Sigmoid colon (tissue), 7 donors: Measurements from ENCODE around the gene IZUMO1. TPM values are rescaled to one million over a fixed set of nuclear protein-coding genes. Genes with fewer than 3 reads are reported as not detected.

ENCODE experiments used
- polyA plus RNA-seq, 3 donors: library from polyadenylated mRNA; stranded (reverse); fragments of 200-250 nt; gene quantifications; one replicate each; pipeline ENCODE4 v1.2.3, GENCODE V29; 2013
- small RNA-seq, 3 donors: library from RNA; depleted of rRNA; stranded (forward); fragments of <200 nt; gene quantifications; one replicate each; pipeline ENCODE3, GENCODE V24; 2016
- total RNA-seq, 4 donors: library from RNA; depleted of rRNA; stranded (reverse); fragments of >200 nt; gene quantifications; one replicate each; pipeline ENCODE4 v1.1.0, GENCODE V29; 2016
- donor health status: healthy with polysubstance abuse.
- donor health status: Bipolar disorder and iron deficiency.
- donor health status: healthy.

The IZUMO1 gene
- total and polyA plus RNA-seq, 7 donors = 0.15 to 1.8 TPM; not detected in 5

Small RNAs within 50 kb of the gene (small RNA-seq; reads per million reads assigned to genes)
- 0 reads per million in 3 donors for gene RNU6-317P

Other genes starting within 250 kb of the IZUMO1 start
- gene LMTK3, start 235.1 kb downstream of the IZUMO1 start, total RNA-seq = 1 to 10 TPM in 1 of 4 donors, under 1 TPM in 1, not detected in 2; 0.14 to 1.1 TPM
- gene LMTK3, start 235.1 kb downstream of the IZUMO1 start, polyA plus RNA-seq = 1 to 10 TPM in 1 of 3 donors, under 1 TPM in 1, not detected in 1; 0.23 to 1.7 TPM
- gene SULT2B1, start 194.7 kb downstream of the IZUMO1 start, total RNA-seq = under 1 TPM in 1 of 4 donors, not detected in 3; 0.82 TPM
- gene SULT2B1, start 194.7 kb downstream of the IZUMO1 start, polyA plus RNA-seq = 1 to 10 TPM; 1.2 to 2.8 (median 2.4) TPM
- not detected for gene SPACA4, start 140.2 kb downstream of the IZUMO1 start, total RNA-seq
- under 1 TPM in 1 of 3 donors, not detected in 2; 0.34 TPM for gene SPACA4, start 140.2 kb downstream of the IZUMO1 start, polyA plus RNA-seq
- not detected for gene FAM83E, start 131.8 kb downstream of the IZUMO1 start, total RNA-seq
- gene FAM83E, start 131.8 kb downstream of the IZUMO1 start, polyA plus RNA-seq = 100 to 1,000 TPM; 109 to 168 (median 125) TPM
- gene RPL18, start 127.7 kb downstream of the IZUMO1 start, total RNA-seq = 1,000 to 10,000 TPM; 2,699 to 3,791 (median 2,810) TPM
- gene RPL18, start 127.7 kb downstream of the IZUMO1 start, polyA plus RNA-seq = 1,000 to 10,000 TPM; 2,118 to 3,330 (median 2,641) TPM
- 10 to 100 TPM in 3 of 4 donors, 1 to 10 TPM in 1; 10.0 to 16.9 (median 12.8) TPM for gene SPHK2, start 127.4 kb downstream of the IZUMO1 start, total RNA-seq
- gene SPHK2, start 127.4 kb downstream of the IZUMO1 start, polyA plus RNA-seq = 10 to 100 TPM; 18.0 to 45.6 (median 33.5) TPM
- 10 to 100 TPM; 10.5 to 14.1 (median 11.9) TPM for gene DBP, start 109.5 kb downstream of the IZUMO1 start, total RNA-seq
- gene DBP, start 109.5 kb downstream of the IZUMO1 start, polyA plus RNA-seq = 10 to 100 TPM in 1 of 3 donors, 1 to 10 TPM in 2; 6.2 to 10.2 (median 9.8) TPM
- 10 to 100 TPM in 3 of 4 donors, 1 to 10 TPM in 1; 10.0 to 29.6 (median 14.7) TPM for gene CA11, start 100.7 kb downstream of the IZUMO1 start, total RNA-seq
- gene CA11, start 100.7 kb downstream of the IZUMO1 start, polyA plus RNA-seq = 10 to 100 TPM in 2 of 3 donors, 1 to 10 TPM in 1; 2.1 to 13.2 (median 11.6) TPM
- 1 to 10 TPM in 1 of 4 donors, under 1 TPM in 1, not detected in 2; 0.49 to 1.2 TPM for gene NTN5, start 73.9 kb downstream of the IZUMO1 start, total RNA-seq
- gene NTN5, start 73.9 kb downstream of the IZUMO1 start, polyA plus RNA-seq = under 1 TPM in 1 of 3 donors, not detected in 2; 0.32 TPM
- not detected for gene FUT2, start 50.9 kb downstream of the IZUMO1 start, total RNA-seq
- gene FUT2, start 50.9 kb downstream of the IZUMO1 start, polyA plus RNA-seq = 10 to 100 TPM; 37.2 to 62.7 (median 59.4) TPM
- gene MAMSTR, start 27.2 kb downstream of the IZUMO1 start, total RNA-seq = 1 to 10 TPM in 1 of 4 donors, under 1 TPM in 3; 0.82 to 1.8 (median 0.89) TPM
- gene MAMSTR, start 27.2 kb downstream of the IZUMO1 start, polyA plus RNA-seq = 1 to 10 TPM in 1 of 3 donors, under 1 TPM in 1, not detected in 1; 0.69 to 1.0 TPM
- 10 to 100 TPM in 2 of 4 donors, 1 to 10 TPM in 2; 4.9 to 11.4 (median 10.5) TPM for gene RASIP1, start 6.3 kb downstream of the IZUMO1 start, total RNA-seq
- 1 to 10 TPM in 2 of 3 donors, under 1 TPM in 1; 0.69 to 6.0 (median 5.0) TPM for gene RASIP1, start 6.3 kb downstream of the IZUMO1 start, polyA plus RNA-seq
- gene FUT1, start 5.7 kb upstream of the IZUMO1 start, total RNA-seq = under 1 TPM in 3 of 4 donors, not detected in 1; 0.41 to 0.71 (median 0.49) TPM
- gene FUT1, start 5.7 kb upstream of the IZUMO1 start, polyA plus RNA-seq = under 1 TPM in 2 of 3 donors, not detected in 1; under 0.01 to 0.80 TPM
- not detected for gene FGF21, start 8.6 kb upstream of the IZUMO1 start, total RNA-seq
- gene FGF21, start 8.6 kb upstream of the IZUMO1 start, polyA plus RNA-seq = not detected
- 10 to 100 TPM; 29.8 to 46.7 (median 32.9) TPM for gene BCAT2, start 64.1 kb upstream of the IZUMO1 start, total RNA-seq
- gene BCAT2, start 64.1 kb upstream of the IZUMO1 start, polyA plus RNA-seq = 10 to 100 TPM; 52.7 to 61.0 (median 54.1) TPM
- gene HSD17B14, start 89.6 kb upstream of the IZUMO1 start, total RNA-seq = 10 to 100 TPM; 14.1 to 20.1 (median 18.3) TPM
- 10 to 100 TPM in 1 of 3 donors, 1 to 10 TPM in 2; 4.3 to 21.0 (median 4.9) TPM for gene HSD17B14, start 89.6 kb upstream of the IZUMO1 start, polyA plus RNA-seq
- 10 to 100 TPM; 13.8 to 44.7 (median 19.5) TPM for gene PLEKHA4, start 121.7 kb upstream of the IZUMO1 start, total RNA-seq
- gene PLEKHA4, start 121.7 kb upstream of the IZUMO1 start, polyA plus RNA-seq = 10 to 100 TPM; 18.0 to 28.2 (median 21.2) TPM
- 10 to 100 TPM; 22.1 to 69.8 (median 31.2) TPM for gene PPP1R15A, start 125.5 kb upstream of the IZUMO1 start, total RNA-seq
- gene PPP1R15A, start 125.5 kb upstream of the IZUMO1 start, polyA plus RNA-seq = 10 to 100 TPM; 43.2 to 60.8 (median 55.9) TPM
- 1 to 10 TPM in 1 of 4 donors, under 1 TPM in 1, not detected in 2; 0.99 to 1.1 TPM for gene TULP2, start 151.8 kb upstream of the IZUMO1 start, total RNA-seq
- under 1 TPM in 1 of 3 donors, not detected in 2; 0.22 TPM for gene TULP2, start 151.8 kb upstream of the IZUMO1 start, polyA plus RNA-seq
- gene NUCB1, start 153.4 kb upstream of the IZUMO1 start, total RNA-seq = 100 to 1,000 TPM; 153 to 275 (median 176) TPM
- 100 to 1,000 TPM in 1 of 3 donors, 10 to 100 TPM in 2; 43.0 to 303 (median 66.7) TPM for gene NUCB1, start 153.4 kb upstream of the IZUMO1 start, polyA plus RNA-seq
- gene DHDH, start 186.8 kb upstream of the IZUMO1 start, total RNA-seq = not detected
- under 1 TPM in 1 of 3 donors, not detected in 2; 0.16 TPM for gene DHDH, start 186.8 kb upstream of the IZUMO1 start, polyA plus RNA-seq
- 10 to 100 TPM; 17.9 to 61.5 (median 30.9) TPM for gene BAX, start 208.0 kb upstream of the IZUMO1 start, total RNA-seq
- 100 to 1,000 TPM; 130 to 216 (median 198) TPM for gene BAX, start 208.0 kb upstream of the IZUMO1 start, polyA plus RNA-seq
- gene FTL, start 218.4 kb upstream of the IZUMO1 start, total RNA-seq = 1,000 to 10,000 TPM; 2,871 to 3,975 (median 3,459) TPM
- 1,000 to 10,000 TPM; 2,999 to 9,923 (median 8,398) TPM for gene FTL, start 218.4 kb upstream of the IZUMO1 start, polyA plus RNA-seq
- 10 to 100 TPM; 11.7 to 19.4 (median 17.8) TPM for gene GYS1, start 246.4 kb upstream of the IZUMO1 start, total RNA-seq
- 10 to 100 TPM; 14.4 to 32.7 (median 14.8) TPM for gene GYS1, start 246.4 kb upstream of the IZUMO1 start, polyA plus RNA-seq
- 10 to 100 TPM; 49.3 to 82.3 (median 64.0) TPM for gene RUVBL2, start 247.0 kb upstream of the IZUMO1 start, total RNA-seq
- gene RUVBL2, start 247.0 kb upstream of the IZUMO1 start, polyA plus RNA-seq = 10 to 100 TPM; 36.6 to 98.8 (median 55.9) TPM